Measurements from ENCODE around the gene COMTD1.
A peak's percentile ranks its signal among the peaks of the same experiment; 100 is the strongest.
"Not testable (repeated sequence)": the region's sequence is repeated elsewhere in the genome, so short reads cannot be mapped to it uniquely, and the experiment has no call there.

COMTD1 gene

GRCh38 chr10:75191821-75192568, 43.8 kb downstream of the COMTD1 start:
- DNase-seq = no peak

GRCh38 chr10:75189266-75190096, 46.3 kb downstream of the COMTD1 start:
- no peak for DNase-seq

- not testable (repeated sequence) for DNase-seq
Observed at GRCh38 chr10:75188522-75188921, 47.2 kb downstream of the COMTD1 start.

GRCh38 chr10:75187961-75188426, 47.8 kb downstream of the COMTD1 start:
- DNase-seq = peak in 4 of 5 experiments; percentile 41 to 84 (median 57)

GRCh38 chr10:75186310-75186709, 49.4 kb downstream of the COMTD1 start:
- no peak for DNase-seq

Data from T-helper 2 cell (primary cell).